GM18508 (cell line): ENCODE results near the gene FGF14.

Experiments used
- ATAC-seq: cut with Tn5 transposase; IDR thresholded peaks from one replicate; pipeline ENCODE4 v1.9.1; 2021; ENCODE audit warnings: moderate number of reproducible peaks; ENCODE audit not compliant: insufficient read depth, unreplicated experiment

FGF14 gene

DNA sequence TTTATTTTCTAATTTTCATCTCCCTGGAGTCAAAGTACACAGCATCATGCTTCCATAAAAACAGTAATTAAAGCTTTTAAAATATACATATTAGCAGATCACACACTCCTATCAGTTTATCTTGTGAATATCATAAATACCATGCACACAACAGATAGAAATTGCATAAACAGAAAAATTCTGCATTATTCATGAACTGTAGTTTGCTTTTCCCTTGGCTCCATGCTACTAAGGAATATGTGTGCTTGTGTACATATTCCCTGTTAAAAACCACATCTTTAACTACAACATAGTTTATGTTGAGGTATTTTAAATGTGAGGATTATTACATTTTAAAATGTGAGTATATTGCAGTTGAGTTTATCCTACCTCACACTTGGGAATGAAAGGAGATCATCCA, 193.5 kb downstream of the FGF14 start:
- ATAC-seq: no peak

DNA sequence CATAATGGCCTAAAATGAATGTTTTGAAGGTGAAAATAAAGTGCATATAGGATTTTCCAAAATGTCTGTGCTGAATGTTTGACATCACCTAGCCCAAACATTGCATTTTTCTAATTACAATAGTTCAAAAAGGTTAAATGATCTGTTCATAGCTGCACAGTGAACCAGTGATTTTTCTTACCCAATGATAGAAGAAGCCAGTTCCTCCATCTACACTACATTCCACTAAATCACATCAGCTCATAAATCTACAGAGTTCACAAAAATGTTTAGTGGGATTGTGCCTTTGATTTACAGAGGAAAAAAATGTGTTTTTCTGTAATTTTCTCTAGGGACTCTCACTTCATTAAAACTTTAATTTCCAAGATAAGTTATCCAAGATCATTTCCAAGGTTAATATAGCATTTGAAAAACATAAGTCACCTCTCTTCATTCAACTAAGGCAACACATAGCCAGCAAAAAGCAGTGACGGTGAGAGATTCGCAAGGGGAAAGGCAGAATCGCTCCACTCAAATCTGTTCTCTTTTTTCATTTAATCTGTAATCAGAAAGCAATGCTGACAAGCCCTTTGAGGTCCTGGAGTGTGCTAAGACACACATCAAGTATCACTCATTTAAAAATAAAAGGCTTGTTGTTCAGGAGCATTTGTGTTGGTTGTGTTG, 194.0 kb downstream of the FGF14 start:
- ATAC-seq: no peak

DNA sequence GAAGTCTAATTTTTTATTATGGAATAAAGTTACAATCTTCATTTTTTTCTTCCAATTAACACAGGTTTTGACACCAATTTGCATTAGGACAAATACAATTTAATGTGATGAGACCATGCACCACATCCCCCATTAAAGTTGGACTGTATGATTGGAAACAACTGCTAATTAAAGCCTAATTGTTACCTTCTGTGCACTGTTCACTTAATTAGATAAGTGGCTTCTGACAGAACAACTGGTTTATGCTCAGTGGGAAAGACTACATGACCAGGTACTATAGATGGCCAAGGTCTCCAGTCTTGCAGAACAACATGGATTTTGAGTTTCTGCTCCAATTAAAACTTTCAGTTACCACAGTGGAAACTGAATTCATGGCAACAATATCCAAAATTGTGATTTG, 198.1 kb downstream of the FGF14 start:
- ATAC-seq: no peak

DNA sequence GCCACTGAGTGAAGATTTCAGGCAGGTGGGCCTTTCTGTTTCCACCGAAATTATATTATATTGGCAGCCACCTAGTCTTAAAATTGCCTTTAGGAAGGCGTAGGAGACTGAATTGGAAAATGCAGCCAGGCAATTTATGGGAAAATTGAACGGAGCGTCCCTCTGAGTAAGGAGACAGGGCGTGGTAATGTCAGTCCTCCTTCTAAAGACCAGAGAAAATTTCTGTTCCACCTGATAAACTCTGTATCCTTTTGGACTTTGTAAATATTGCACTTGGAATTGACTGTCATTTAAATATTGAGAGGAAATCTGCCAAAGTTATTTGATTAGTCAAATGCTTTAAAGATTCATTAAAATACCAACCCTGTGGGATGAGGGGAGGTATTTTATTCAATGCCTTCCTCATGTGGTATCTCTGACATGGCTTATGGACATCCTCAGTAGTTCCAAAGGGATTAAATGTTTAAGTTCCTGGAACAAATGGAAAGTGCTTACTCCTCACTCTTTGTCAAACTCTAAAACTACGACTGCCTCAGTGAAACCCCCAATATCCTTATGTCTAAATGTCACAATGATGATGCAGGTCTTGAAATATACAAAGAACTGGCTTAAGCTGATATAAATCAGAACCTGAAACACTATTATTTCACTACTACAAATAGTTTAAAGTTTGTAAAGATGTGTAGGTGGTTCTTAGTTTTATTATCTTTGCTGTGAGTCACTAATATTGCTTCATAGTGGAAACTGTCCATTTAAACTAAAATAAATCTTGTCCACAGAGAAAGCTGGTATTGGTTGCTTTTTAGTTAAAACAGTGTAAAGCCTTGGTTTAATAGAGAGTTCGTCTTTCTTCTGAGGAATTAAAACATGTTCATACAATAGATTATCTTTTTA, 203.2 kb downstream of the FGF14 start:
- ATAC-seq: no peak

DNA sequence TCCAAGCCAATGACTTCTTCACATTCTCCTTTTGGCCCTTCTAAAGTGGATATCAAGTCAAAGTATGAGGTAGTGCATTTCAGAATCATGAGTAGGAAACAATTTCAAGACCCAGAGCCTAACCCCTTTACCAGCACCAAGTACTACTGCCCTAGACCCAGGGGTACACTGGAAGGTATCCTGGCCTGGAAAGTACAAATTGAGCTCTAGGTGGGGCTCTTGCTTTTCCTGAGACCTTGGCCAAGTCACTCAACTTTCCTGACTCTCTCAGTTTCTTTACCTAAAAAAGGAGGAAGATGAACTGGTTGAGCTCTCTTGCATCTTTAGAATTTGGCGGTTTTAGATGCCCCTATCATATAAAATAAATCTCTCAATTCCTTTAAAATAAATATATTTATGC, 204.7 kb downstream of the FGF14 start:
- no peak for ATAC-seq

DNA sequence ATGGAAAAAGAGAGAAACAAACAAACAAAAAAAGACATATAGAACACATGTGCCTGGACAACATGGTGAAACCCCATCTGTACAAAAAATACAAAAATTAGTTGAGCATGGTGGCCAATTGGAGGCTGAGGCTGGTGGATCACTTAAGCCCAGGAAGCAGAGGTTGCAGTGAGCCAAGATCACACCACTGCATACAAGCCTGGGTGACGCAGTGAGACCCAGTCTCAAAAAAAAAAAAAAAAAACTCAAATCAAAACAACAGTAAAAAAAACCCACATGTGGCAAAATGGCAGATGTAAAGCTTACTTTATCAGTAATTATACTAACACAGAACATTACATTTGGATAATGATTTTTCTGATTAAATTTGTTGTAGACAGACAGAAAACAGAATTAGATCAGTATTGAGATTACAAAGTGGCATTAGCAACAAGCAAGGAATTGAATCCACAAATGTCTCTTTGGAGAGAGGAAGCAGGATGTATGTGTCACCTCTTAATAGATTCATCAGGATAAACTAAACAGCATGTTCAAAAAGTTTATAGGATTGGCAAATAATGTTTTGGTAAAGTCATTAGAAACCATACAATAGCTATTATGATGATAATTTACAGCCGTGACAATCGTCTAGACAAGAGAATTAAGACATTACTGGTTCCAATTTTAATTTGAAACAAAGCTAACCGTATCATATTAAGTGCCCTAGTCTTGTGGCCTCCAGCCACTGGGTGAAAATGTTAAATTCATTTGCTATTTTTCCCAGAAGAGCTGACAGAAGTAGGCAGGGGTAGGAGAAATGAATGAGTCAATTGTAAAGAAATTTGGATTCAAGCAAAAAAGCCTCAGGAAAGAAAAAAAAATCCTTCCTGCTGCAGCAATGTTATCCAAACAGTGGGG, 206.0 kb downstream of the FGF14 start:
- ATAC-seq: no peak

DNA sequence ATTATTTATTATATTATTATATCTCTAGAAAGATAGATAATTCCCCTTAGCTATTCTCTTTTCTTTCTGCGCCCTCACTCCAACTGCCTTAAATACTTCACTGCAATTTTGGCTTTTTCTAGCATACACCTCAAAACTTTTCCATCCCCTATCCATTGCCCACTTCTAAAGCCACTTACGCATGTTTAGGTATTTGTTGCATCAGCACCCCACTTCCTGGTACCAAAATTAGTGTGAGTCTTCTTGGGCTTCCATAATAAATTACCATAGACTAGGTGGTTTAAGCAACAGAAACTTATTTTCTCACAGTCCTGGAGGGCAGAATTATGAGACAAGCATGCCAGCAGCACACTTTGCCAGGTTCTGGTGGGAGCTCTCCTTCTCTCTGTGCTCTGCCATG, 209.0 kb downstream of the FGF14 start:
- ATAC-seq: no peak

DNA sequence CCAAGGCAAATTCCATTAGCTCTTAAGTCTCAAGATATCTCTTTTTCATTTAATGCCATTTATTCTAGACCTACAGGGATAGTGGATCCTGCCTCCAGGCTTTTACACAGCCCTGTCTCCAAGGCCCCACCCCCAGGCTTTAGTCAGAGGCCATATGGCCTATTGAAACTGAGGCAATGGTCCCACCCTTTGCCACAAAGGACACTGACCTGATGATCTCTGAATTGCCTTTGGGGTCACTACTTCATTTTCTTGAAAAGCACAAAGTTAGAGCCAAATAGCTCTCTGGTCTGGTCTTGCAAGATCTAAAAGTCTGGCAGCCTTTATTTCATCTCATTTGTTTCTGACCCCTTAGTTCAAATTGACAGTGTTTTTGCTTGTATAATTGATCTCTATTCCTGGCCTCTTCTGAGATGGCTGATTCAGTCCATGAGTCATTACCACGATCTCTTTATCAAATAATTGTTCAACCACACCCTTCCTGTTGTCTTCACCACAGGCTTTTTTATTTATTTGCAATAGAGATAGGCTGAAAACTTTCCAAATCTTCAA, 209.8 kb downstream of the FGF14 start:
- ATAC-seq: no peak

DNA sequence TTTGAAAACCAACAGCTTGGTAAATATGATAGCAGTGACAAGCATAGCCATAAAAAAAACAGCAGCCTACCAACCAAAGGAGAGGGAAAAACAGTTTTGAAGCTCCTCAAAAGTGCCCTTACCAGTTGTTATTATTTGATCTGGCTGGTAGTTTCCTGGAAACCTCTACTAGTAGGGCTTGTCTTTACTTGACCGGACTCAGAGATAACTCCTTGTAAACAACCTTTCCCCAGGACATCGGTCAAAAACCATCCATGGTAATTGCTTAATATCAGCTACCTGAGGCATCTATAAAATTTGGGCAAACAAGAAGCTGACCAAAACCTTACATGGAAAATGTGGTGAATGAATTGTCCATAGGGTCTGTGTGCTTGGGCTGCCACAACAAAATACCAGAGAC, 210.9 kb downstream of the FGF14 start:
- ATAC-seq: no peak

DNA sequence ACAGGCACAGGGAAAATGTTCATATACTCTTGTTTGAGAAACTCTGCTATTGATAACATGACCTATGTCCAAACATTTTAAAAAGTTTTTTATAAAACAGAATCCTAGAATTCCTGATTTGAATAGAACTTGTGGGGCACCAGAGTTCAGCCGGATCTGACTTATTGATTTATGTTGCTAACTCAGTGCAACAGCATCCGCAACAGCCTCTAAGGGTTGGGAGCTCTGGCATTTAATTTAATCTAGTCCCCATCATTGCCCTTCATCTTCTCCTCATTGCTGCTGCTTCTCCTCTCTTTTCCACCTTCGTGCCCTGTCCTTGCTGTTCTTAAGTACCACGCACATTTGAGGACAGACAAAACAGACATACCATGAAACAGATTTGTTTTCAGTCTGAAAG, 214.5 kb downstream of the FGF14 start:
- no peak for ATAC-seq

DNA sequence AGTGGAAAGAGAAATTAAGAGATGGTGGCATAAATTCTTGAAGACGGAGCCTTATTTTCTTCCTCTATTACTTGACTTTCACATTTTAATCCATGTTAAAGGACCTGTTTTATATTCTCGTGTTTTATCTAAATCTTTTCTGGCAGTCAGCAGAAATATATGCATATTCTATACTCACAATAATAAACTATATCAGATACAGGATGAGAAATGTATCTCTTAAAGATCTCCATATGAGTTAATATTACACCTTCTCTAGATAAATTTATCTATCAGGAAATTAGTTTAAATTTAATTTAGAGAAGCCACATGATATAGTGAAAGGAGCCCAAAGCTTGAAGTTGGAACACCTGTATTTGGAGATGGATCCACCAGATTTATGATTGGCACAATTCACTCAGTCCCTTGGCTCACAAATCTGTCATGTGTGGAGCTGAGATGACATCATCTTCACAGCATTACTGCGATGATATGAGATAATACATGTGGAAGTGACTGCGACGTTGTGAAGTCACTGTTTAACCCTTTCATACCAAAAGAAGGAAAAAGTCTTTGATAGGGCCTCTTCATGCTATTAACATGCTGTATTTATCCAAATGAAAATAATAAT, 216.4 kb downstream of the FGF14 start:
- ATAC-seq: no peak

DNA sequence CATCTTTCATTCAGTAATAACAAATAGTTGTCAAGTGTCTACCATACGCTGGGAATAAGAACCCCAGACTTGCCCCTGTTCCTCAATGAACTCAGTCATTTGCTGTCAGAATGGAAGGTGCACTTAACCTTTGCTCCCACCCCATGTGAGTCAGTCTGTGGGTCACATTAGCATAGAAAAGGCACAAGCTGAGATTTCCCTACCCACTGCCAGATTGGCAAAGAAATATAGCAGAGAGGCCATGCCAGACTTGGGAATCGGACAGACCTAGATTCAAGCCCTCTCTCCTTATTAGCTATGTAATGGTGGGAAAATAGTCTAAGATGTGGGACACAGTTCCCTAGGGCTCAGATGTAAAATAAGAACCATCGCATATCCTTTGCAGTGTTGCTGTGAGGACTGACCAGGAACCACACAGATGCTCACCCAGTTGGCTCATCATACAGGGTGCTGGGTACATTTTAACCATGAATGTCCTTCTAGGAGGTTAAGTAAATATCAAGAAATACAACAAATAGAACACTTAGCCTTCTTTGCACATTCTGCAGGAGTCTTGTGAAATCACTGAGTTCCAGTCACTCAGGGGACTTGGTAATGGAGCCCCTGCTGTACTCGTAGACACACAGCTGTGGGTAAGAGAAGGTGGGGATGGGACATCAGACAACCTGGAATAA, 218.2 kb downstream of the FGF14 start:
- no peak for ATAC-seq

DNA sequence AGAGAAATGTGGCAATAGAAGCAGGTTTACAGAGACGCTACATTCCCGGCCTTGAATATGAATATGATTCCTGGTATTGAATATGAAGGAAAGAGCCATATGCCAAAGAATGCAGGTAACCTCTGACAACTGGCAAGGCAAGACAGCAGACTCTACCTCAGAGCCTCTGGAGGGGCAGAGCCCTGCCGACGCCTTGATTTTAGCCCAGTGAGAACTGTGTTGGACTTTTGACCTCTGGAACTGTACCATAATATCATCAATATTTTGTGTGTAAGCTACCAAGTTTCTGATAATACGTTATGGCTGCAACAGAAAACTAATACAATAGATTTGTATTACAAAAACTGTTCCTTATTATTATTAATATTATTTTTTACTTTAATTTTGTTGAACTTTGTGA, 219.7 kb downstream of the FGF14 start:
- no peak for ATAC-seq

DNA sequence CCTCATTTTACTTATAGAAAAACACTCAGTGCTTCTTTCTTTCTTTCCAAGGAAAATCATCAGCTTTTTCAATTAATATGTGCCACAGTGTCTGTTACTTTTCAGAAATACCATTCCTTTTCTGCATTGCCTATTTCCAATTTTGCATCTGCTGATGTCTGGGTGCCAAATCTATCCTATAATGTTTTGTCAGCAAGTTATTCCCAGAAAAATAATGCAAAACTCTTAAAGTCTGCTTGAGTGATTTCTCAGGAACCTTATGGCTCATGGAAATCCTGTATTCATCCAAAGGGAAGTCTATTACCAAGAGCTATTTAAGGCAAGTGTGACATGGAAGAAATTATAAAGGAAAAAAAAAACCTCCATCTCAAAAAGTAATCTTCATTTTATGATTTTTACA, 224.4 kb downstream of the FGF14 start:
- ATAC-seq: no peak

DNA sequence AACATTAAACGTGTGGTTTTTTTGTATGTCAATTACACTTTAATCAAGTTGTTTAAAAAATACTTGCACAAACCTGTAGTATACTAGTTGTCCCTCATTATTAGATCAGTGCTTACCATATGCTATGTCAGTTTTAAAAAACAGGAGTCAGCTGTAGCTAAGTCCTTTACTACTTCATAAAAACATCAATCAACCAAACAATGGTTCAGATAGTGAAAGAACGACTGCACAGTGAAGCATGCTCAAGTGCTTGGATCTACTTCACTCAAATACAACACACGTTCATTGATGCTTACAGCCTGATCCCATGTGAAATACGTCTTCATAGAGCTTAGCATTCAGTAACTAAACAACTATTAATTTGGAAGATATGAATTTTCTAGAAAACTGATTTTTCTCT, 225.0 kb downstream of the FGF14 start:
- ATAC-seq: no peak

DNA sequence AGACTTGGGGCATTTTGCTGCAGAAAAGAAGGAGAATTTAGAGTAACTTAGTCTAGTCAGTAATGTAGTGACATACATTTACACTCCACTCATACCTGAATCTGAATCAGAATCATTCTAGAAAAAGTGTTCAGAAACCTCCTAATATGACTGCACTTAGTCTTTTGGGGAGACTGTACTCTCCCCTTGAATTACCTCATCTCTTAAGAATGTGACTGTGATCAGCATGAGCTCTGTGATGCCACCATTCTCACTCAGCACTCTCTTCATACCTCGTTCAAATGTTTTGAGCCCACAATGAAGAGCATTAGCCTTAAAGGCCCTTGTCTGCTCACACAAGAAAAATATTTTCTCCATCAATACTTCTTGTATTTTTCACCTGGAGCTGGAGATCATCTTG, 229.4 kb downstream of the FGF14 start:
- no peak for ATAC-seq

DNA sequence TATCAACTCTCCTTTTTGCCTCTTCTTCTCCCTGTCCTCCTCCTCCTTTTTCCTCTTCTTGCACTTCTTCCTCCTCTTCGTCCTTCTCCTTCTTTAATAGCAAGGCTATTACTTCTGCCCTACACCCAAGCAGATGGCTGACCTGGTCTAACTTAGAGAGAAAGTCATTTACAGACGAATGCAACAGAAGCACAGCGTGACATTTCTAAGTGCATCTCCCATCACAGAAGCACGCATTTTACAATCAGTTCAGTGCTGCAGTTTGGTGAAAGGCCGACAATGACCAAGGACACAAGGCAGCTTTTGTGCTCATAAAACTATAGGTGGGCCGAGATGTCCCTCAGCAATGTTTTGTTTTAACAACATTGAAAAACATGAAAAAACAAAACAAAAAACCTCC, 231.5 kb downstream of the FGF14 start:
- no peak for ATAC-seq

DNA sequence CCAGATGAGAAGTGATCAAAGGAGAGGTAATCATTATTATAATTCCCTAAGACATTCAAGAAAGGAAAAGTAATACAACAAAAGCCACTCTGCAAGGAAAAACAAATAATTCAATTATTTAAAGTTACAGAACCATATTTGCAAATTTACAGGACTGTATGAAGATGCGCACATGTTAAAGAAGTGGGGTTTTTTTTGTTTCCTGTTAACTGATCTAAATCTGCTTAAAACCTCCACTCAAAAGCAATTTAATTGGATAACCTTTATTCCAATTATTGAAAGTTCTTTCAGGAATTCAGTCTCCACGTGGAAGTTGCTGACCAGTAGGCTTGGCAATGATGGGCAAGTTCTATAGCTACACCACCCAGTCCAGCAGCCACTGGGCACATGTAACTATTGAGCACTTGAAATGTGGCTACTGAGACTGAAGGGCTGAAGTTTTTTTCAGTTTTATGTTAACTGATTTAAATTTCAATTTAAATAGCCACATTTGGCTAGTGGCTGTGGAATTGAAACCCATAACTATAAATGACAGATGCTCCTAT, 232.3 kb downstream of the FGF14 start:
- no peak for ATAC-seq

DNA sequence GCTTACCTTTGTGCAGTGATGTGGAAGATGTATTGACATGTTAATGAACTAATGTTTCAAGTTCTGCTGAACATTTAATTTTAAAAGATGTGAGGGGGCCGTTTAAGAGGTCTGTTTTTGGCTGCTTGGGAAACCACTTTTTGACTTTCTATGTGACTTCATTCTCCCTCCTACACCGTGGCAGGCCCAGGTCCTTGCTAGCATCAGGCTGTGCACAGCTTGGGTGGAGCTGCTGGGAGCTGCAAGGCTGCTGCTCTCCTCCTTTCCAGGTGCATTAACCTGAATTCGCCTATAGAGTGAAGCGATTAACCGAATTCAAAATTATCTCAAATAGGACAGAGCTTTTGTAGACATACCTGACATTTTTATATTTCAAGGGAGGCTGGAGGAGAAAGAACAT, 249.1 kb downstream of the FGF14 start:
- no peak for ATAC-seq
